HCT116 (cell line): ENCODE measurements around the gene ABHD12. TPM values are rescaled to one million over a fixed set of nuclear protein-coding genes. Genes with fewer than 3 reads are reported as not detected.

Source experiments
- ATAC-seq: fragments of 200-7000 bp; cut with Tn5 transposase; 2 replicates; pipeline ENCODE4 v1.9.1; 2020; ENCODE audit warnings: mild to moderate bottlenecking, moderate library complexity
- BruUV-seq: library from RNA; stranded (reverse); fragments of 400-500 nt; replicated peaks from 2 replicates; lab custom pipeline; 2021; lab: Mats Ljungman, UMichigan
- CTCF ChIA-PET: fragments of 300-600 bp; sonication (Branson Sonifier 250); formaldehyde crosslinking; loops from one replicate; lab custom pipeline; 2021; ENCODE audit warnings: antibody characterized with exemption; lab: Charles Lee
- POLR2A ChIA-PET: fragments of 300-600, 350-600 bp; sonication (Branson Sonifier 250); formaldehyde crosslinking; loops from one replicate; lab custom pipeline; 2021; ENCODE audit warnings: antibody characterized with exemption; lab: Charles Lee
- RAD21 ChIA-PET, 2 experiments: fragments of 300-600 bp; sonication (Branson Sonifier 250); formaldehyde crosslinking; loops; one replicate each; lab custom pipeline; 2023; ENCODE audit warnings: low total read pairs in 2 of 2; ENCODE audit not compliant: uncharacterized antibody in 2 of 2, unreplicated experiment in 2 of 2, low non-redundant PET in 1 of 2; lab: Charles Lee
- DNase-seq: peaks from one replicate; pipeline ENCODE4 v3.0.0-alpha.2; 2010; ENCODE audit warnings: low read depth, low spot score
- H2AFZ ChIP-seq: fragments of 200-600 bp; shearing (Covaris generic), sonication (generic); 2 replicates; pipeline ENCODE4 v1.6.1; 2017; ENCODE audit warnings: low read depth, mixed run types, mixed read lengths, antibody characterized with exemption, low read length; ENCODE audit not compliant: poor library complexity, severe bottlenecking
- H3K27ac ChIP-seq: 2 replicates; pipeline ENCODE4 v1.5.1; 2012; ENCODE audit warnings: low read depth, low read length
- H3K27me3 ChIP-seq: fragments of 200-600 bp; sonication (generic); 2 replicates; pipeline ENCODE4 v1.6.1; 2016; ENCODE audit warnings: mixed run types, low read length, mixed read lengths; ENCODE audit not compliant: insufficient read depth
- H3K36me3 ChIP-seq, 2 experiments: fragments of 200-500 bp in 1 of 2; fragments of 200-600 bp in 1 of 2; sonication (Bioruptor generic) in 1 of 2; sonication (generic) in 1 of 2; 2 replicates each; pipeline versions ENCODE4 v1.5.1 to v1.6.1; 2014 to 2016; ENCODE audit warnings: low read length in 2 of 2, inconsistent platforms in 1 of 2, mixed read lengths in 1 of 2, mixed run types in 1 of 2; ENCODE audit not compliant: insufficient read depth in 2 of 2, control insufficient read depth in 1 of 2
- H3K4me1 ChIP-seq, 2 experiments: fragments of 200-600 bp in 1 of 2; sonication (generic) in 1 of 2; 2 replicates each; pipeline versions ENCODE4 v1.5.1 to v1.6.1; 2012 to 2017; ENCODE audit warnings: low read length in 2 of 2, inconsistent platforms in 1 of 2, mild to moderate bottlenecking in 1 of 2, mixed read lengths in 1 of 2, mixed run types in 1 of 2, moderate library complexity in 1 of 2; ENCODE audit not compliant: insufficient read depth in 2 of 2, control insufficient read depth in 1 of 2
- H3K4me2 ChIP-seq: fragments of 200-600 bp; sonication (generic); 2 replicates; pipeline ENCODE4 v1.6.1; 2017; ENCODE audit warnings: mixed run types, low read length, mixed read lengths
- H3K4me3 ChIP-seq, 2 experiments: fragments of 200-600 bp in 1 of 2; sonication (generic) in 1 of 2; replicated peaks in 1 of 2; 2 replicates each; pipeline ENCODE4 v1.5.1; 2011 to 2016; ENCODE audit warnings: low read length in 2 of 2, control low read depth in 1 of 2, low read depth in 1 of 2, mild to moderate bottlenecking in 1 of 2, mixed read lengths in 1 of 2, mixed run types in 1 of 2
- H3K79me2 ChIP-seq: fragments of 200-600 bp; sonication (generic); 2 replicates; pipeline ENCODE4 v1.6.1; 2017; ENCODE audit warnings: mild to moderate bottlenecking, mixed run types, low read length, moderate library complexity, mixed read lengths; ENCODE audit not compliant: insufficient read depth
- H3K9ac ChIP-seq: fragments of 200-600 bp; sonication (generic); 2 replicates; pipeline ENCODE4 v1.6.1; 2016; ENCODE audit warnings: low read length, mixed read lengths
- H3K9me2 ChIP-seq: fragments of 200-600 bp; sonication (generic), shearing (Covaris generic); 2 replicates; pipeline ENCODE4 v1.6.1; 2017; ENCODE audit warnings: mixed run types, mild to moderate bottlenecking, moderate library complexity; ENCODE audit not compliant: insufficient read depth
- H3K9me3 ChIP-seq, 2 experiments: fragments of 200-500 bp in 1 of 2; fragments of 200-600 bp in 1 of 2; sonication (Bioruptor generic) in 1 of 2; sonication (generic) in 1 of 2; 2 replicates each; pipeline ENCODE4 v1.6.1; 2014 to 2017; ENCODE audit warnings: low read length in 2 of 2, mixed read lengths in 2 of 2, inconsistent platforms in 1 of 2, low read depth in 1 of 2, mild to moderate bottlenecking in 1 of 2, mixed run types in 1 of 2, moderate library complexity in 1 of 2; ENCODE audit not compliant: control insufficient read depth in 1 of 2, insufficient read depth in 1 of 2
- H4K20me1 ChIP-seq: fragments of 200-600 bp; sonication (generic), shearing (Covaris generic); 2 replicates; pipeline ENCODE4 v1.6.1; 2017; ENCODE audit warnings: mixed run types, mild to moderate bottlenecking, moderate library complexity; ENCODE audit not compliant: insufficient read depth
- CBX3 ChIP-seq: IDR thresholded peaks from 2 replicates; pipeline ENCODE4 v1.6.1; 2012; ENCODE audit warnings: low read depth
- CEBPB ChIP-seq: IDR thresholded peaks from 2 replicates; pipeline ENCODE4 v1.6.1; 2012; ENCODE audit warnings: low read depth
- ELF1 ChIP-seq: IDR thresholded peaks from 2 replicates; pipeline ENCODE4 v1.6.1; 2012; ENCODE audit warnings: low read depth, borderline replicate concordance
- EZH2phosphoT487 ChIP-seq: fragments of 200-600 bp; IDR thresholded peaks from 2 replicates; pipeline ENCODE4 v1.6.1; 2018; ENCODE audit warnings: antibody characterized with exemption, borderline replicate concordance
- FOSL1 ChIP-seq: IDR thresholded peaks from 2 replicates; pipeline ENCODE4 v1.6.1; 2012; ENCODE audit warnings: low read depth
- JUND ChIP-seq: IDR thresholded peaks from 2 replicates; pipeline ENCODE4 v1.6.1; 2012
- MAX ChIP-seq: IDR thresholded peaks from 2 replicates; pipeline ENCODE4 v1.6.1; 2012
- SP1 ChIP-seq: IDR thresholded peaks from 2 replicates; pipeline ENCODE4 v1.6.1; 2012; ENCODE audit warnings: low read depth
- SRF ChIP-seq: IDR thresholded peaks from 2 replicates; pipeline ENCODE4 v1.6.1; 2012; ENCODE audit warnings: low read depth
- TCF7L2 ChIP-seq: IDR thresholded peaks from 2 replicates; pipeline ENCODE4 v1.7.0; 2011; ENCODE audit warnings: borderline replicate concordance, inconsistent platforms; ENCODE audit not compliant: insufficient read depth, insufficient read length; ENCODE audit errors: extremely low read depth
- ZFX ChIP-seq: fragments of 450-650 bp; IDR thresholded peaks from 2 replicates; pipeline ENCODE4 v1.6.1; 2017
- intact Hi-C: fragments of 100-400 bp; cut with micrococcal nuclease; formaldehyde crosslinking; loops from 2 replicates; pipeline ENCODE4 v1.10.0; 2022
- total RNA-seq: library from RNA; stranded (reverse); gene quantifications from one replicate; pipeline ENCODE4 v1.2.1, GENCODE V29; 2021; ENCODE audit not compliant: unreplicated experiment

The ABHD12 gene
- total RNA-seq, 1 experiment from 2014 or later, result 31.7 TPM

- TF ChIP-seq EZH2phosphoT487, result no peak
- TF ChIP-seq, all 23 proteins: peak for 0
These were observed 65.6 kb downstream of the ABHD12 start (continued) for GRCh38 chr20:25325073-25325472.

GRCh38 chr20:25324412-25324811, 66.2 kb downstream of the ABHD12 start:
- no peak overlapping the region for H3K4me3 ChIP-seq
- no peaks in the 10 kb centered on the region for H3K9me3 ChIP-seq
- no peaks in the 10 kb centered on the region for H4K20me1 ChIP-seq
- no peak overlapping the region for H3K9ac ChIP-seq
- DNase-seq, result no peak
- no peak overlapping the region for H3K27ac ChIP-seq
- H3K4me1 ChIP-seq, result peaks cover 0 to 14% of the 10 kb centered on the region in 2 experiments; a peak in 2 of 4 replicates
- ATAC-seq, result no peak
- no TSS peak for BruUV-seq
- H3K4me2 ChIP-seq, result no peak overlapping the region
- ChIA-PET CTCF (no interaction called here), POLR2A (no interaction called here), RAD21 (no interaction called here)
- no peaks in the 10 kb centered on the region for H3K27me3 ChIP-seq
- no peak overlapping the region for H2AFZ ChIP-seq
- H3K79me2 ChIP-seq, result no peaks in the 10 kb centered on the region
- no peak for TF ChIP-seq ZFX
- TF ChIP-seq SRF, result no peak
- no peak for TF ChIP-seq TCF7L2
- no peak for TF ChIP-seq EZH2phosphoT487
- no peak for TF ChIP-seq SP1
- no peak for TF ChIP-seq FOSL1
- no peak for TF ChIP-seq CEBPB
- no peak for TF ChIP-seq ELF1
- TF ChIP-seq MAX, result no peak
- TF ChIP-seq JUND, result no peak
- TF ChIP-seq CBX3, result no peak
- H3K9me2 ChIP-seq, result no peaks in the 10 kb centered on the region
- H3K36me3 ChIP-seq, result no peaks in the 10 kb centered on the region; a peak in 1 of 4 replicates
- intact Hi-C loops, result loop anchor here (10.0 kb wide), 1 partner anchor 60 kb away; no protein-coding TSS in a partner anchor
